CMK (cell line): ENCODE measurements around the gene SEPTIN5.
"Not testable (repeated sequence)": the region's sequence is repeated elsewhere in the genome, so short reads cannot be mapped to it uniquely, and the experiment has no call there.

Experiments used
- DNase-seq: peaks from one replicate; pipeline ENCODE4 v3.0.0-alpha.2; 2010; ENCODE audit warnings: low read depth

SEPTIN5 gene

DNA sequence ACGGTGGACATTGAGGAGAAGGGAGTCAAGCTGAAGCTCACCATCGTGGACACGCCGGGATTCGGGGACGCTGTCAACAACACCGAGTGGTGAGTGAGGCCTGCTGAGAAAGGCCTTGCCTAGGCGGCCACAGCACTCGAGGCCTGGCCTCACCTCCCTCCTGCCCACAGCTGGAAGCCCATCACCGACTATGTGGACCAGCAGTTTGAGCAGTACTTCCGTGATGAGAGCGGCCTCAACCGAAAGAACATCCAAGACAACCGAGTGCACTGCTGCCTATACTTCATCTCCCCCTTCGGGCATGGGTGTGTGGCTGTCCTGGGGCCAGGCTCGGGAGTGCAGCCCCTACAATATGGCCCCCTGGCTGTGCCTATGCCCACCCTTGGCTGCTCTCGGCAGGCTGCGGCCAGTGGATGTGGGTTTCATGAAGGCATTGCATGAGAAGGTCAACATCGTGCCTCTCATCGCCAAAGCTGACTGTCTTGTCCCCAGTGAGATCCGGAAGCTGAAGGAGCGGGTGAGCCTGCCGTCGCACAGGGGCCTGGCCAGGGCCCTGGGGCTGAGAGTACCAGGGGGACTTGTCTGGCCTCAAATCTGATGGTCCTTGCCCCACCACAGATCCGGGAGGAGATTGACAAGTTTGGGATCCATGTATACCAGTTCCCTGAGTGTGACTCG is 6.0 kb downstream of the SEPTIN5 start:
- no peak for DNase-seq

- DNase-seq: no peak
Measured at GRCh38 chr22:19720999-19721329, 6.7 kb downstream of the SEPTIN5 start.

DNA sequence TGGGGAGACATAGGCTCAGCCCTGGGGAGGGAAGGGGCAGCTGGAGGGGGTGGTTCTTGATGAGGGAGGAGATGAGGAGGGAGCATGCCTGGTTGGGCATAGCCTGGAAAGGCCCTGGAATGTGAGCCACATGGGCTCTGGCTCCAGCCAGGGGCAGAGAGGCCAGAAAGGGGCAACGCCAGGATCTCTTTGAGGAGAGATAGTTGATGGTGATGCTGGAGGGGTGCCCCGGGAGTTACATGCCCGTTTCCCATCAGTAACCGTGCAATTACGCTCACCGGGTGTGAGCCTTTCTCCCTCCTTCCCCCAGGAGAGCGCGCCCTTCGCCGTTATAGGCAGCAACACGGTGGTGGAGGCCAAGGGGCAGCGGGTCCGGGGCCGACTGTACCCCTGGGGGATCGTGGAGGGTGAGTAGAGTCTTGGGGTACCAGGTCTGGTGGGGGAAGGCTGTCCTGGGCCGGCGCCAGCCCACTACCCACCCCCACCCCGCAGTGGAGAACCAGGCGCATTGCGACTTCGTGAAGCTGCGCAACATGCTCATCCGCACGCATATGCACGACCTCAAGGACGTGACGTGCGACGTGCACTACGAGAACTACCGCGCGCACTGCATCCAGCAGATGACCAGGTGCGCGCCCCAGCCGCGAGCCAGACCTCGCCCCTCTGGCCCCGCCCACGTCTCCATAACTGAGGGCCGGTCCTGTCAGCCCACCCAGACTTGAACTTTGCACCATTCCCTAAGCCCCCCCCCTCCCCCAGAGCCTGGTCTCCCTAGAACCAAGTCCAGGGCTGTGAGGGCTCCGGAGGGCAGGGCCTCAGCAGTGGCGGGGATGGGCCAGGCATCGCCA is 7.3 kb downstream of the SEPTIN5 start:
- no peak for DNase-seq

DNA sequence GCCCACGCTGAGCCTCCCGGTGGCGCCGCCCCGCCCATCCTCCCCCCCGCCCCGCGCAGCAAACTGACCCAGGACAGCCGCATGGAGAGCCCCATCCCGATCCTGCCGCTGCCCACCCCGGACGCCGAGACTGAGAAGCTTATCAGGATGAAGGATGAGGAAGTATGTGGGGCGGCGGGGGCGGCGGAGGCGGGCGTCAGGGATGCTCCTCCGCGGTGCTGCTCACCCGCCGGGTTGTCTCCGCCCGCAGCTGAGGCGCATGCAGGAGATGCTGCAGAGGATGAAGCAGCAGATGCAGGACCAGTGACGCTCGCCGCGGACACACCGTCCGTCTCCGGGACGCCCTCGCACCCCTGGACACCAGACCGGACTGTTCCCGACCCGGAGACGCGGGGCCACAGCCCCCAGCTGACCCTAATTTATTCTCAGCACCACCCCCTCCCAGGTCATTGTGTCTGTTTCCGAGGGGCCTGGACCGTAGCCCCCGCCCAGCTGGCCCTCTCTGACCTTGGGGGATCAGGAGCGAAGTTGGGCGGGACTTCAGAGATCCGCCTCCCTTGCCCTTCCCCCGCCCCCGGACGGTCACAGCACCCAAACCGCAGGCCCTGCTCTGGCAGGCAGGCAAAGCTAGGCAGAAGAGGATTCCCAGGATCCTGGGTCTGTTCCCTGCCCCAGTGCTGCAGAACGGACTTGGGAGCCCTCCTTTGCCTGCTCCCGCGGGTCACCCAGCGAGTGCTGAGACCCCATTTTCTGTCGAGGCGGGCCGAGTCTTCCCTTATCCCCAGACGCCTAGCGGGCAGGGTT is 8.1 kb downstream of the SEPTIN5 start:
- no peak for DNase-seq

- DNase-seq: no peak
Measured at GRCh38 chr22:19722982-19723231, 8.6 kb downstream of the SEPTIN5 start.

DNA sequence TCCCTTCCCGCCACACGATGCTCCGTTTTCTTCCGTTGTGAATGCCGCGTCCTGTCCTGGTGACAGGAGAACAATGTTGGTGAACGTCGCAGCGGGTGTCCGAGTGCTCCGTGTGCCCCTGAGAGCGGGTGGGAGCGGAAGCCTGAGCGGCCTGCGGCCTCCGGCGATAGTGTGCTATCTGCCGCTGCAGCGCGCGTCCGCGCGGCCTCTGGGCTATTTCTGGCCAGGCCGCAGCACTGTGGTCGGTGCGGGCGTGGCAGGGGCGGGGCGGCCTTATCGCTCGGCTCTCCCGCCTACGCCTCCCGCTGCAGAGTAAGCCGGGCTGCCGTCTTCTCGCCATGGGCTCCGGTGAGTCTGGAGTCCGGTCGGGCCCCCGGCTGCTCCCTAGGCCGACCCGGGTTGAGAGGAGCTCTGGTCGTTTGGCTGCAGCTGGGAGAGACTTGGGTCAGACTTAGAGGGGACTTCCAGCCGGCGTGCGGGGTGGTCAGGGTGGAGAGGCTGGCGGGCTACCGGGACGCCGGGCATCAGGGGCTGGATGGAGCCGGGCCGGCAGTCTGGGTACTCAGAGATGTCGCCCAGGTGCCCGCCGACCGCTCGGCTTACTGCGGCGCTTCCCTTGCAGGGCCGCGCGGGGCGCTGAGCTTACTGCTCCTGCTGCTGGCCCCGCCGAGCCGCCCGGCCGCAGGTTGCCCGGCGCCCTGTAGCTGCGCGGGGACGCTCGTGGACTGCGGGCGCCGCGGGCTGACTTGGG is 9.1 kb downstream of the SEPTIN5 start, which contains the start of gene GP1BB:
Gene GP1BB, plus strand, starts transcription at position 308 of the 751 bp plus-strand sequence. Its CDS starts 31 bp downstream, at position 339.
- DNase-seq: peak; percentile 86

DNA sequence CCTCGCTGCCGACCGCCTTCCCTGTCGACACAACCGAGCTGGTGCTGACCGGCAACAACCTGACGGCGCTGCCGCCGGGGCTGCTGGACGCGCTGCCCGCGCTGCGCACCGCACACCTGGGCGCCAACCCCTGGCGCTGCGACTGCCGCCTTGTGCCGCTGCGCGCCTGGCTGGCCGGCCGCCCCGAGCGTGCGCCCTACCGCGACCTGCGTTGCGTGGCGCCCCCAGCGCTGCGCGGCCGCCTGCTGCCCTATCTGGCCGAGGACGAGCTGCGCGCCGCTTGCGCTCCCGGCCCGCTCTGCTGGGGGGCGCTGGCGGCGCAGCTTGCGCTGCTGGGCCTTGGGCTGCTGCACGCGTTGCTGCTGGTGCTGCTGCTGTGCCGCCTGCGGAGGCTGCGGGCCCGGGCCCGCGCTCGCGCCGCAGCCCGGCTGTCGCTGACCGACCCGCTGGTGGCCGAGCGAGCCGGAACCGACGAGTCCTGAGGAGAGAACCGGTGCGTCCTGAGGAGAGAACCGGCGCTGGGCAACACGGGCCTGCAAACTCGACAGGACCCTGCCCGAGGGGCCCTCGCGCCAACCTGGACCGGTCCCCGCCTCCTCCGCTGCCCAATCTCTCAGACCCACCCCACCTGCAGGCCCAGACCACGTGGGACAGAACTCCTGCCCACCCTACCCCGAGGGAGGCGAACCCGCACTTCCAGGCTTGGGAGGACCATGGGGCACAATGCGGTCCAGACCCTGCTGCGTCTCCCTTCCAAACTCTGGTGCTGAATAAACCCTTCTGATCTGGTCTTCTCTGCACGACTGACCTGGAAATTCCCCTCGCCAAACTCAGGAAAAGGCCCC is 9.9 kb downstream of the SEPTIN5 start:
- no peak for DNase-seq

- no peak for DNase-seq
Measured at GRCh38 chr22:19724927-19725661, 10.8 kb downstream of the SEPTIN5 start.

DNA sequence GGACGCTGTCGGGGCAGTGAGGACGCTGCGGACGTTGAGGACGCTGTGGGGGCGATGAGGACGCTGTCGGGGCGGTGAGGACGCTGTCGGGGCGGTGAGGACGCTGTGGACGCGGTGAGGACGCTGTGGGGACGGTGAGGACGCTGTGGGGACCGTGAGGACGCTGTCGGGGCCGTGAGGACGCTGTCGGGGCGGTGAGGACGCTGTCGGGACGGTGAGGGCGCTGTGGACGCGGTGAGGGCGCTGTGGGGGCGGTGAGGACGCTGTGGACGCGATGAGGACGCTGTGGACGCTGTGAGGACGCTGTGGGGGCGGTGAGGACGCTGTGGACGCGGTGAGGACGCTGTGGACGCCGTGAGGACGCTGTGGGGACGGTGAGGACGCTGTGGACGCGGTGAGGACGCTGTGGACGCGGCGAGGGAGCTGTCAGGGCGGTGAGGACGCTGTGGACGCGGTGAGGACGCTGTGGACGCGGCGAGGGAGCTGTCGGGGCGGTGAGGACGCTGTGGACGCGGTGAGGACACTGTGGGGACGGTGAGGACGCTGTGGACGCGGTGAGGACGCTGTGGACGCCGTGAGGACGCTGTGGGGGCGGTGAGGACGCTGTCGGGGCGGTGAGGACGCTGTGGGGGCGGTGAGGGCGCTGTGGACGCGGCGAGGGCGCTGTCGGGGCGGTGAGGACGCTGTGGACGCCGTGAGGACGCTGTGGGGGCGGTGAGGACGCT is 11.9 kb downstream of the SEPTIN5 start:
- DNase-seq: not testable (repeated sequence)

GRCh38 chr22:19727310-19728150 is 13.2 kb downstream of the SEPTIN5 start:
- no peak for DNase-seq

DNA sequence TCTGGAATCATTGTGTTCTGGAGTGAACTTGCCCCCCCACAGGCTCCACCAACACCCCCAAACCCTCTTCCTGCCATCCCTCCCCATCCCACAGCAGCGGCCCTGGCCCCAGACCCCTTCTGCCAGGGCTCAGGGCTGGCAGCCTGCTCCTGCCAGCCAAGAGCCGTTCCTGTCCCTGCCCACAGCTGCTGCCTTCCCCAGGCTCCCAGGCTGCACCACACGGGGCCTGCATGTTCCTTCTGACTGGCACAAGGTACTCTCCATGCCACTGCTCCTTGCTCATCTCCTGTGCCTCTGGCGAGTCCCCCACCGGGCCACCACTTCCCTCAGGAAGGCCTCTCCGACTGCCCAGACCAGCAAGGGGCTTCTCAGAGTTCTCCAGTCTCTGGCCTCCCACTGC is 14.0 kb downstream of the SEPTIN5 start:
- DNase-seq: no peak

- no peak for DNase-seq
Measured at GRCh38 chr22:19728836-19729235, 14.5 kb downstream of the SEPTIN5 start.

DNA sequence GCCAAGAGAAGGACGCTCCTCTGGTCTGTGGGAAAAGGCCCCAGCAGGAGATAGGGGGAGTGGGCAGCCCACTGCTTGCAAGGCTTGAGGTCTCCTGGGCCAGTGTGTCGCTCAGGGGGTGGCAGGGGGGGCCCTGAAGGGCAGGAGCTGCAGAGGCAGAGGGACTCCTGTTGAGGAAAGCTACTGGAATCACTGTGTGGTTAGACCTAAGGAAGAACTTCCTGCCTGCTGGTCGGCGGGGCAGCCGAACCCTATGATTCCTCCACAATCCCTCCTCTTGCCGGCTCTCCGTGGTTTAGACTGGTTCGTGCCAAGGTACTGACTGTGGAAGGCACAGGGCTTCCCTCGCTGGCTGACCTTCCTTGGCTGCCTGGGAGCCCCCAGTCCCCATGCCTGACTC is 15.2 kb downstream of the SEPTIN5 start:
- no peak for DNase-seq

- DNase-seq: no peak
Measured at GRCh38 chr22:19730198-19730597, 15.9 kb downstream of the SEPTIN5 start.

- DNase-seq: no peak
Measured at GRCh38 chr22:19730655-19731360, 16.5 kb downstream of the SEPTIN5 start.

- no peak for DNase-seq
Measured at GRCh38 chr22:19731361-19732135, 17.2 kb downstream of the SEPTIN5 start.

GRCh38 chr22:19732403-19733113 is 18.3 kb downstream of the SEPTIN5 start:
- DNase-seq: no peak
